ENCODE measurements around the gene ARHGEF17. TPM values are rescaled to one million over a fixed set of nuclear protein-coding genes. Genes with fewer than 3 reads are reported as not detected.

Gene ARHGEF17
- total RNA-seq, 1 donor from 2014 or later: 43.3 TPM

GRCh38 chr11:73355109-73355508 is 47.0 kb downstream of the ARHGEF17 start:
- H3K4me3 Mint-ChIP-seq (ENCODE audit: unreplicated experiment): no peak overlapping the region
- no peaks in the 10 kb centered on the region for H3K9me3 Mint-ChIP-seq (ENCODE audit: unreplicated experiment)
- no peak overlapping the region for H3K27ac Mint-ChIP-seq (ENCODE audit: unreplicated experiment)
- no peak for TF ChIP-seq CTCF (IDR thresholded peaks at IDR 0.05; ENCODE audit: partially characterized antibody, unreplicated experiment)
- DNase-seq: no peak
- no peaks in the 10 kb centered on the region for H3K36me3 Mint-ChIP-seq (ENCODE audit: unreplicated experiment)
- peaks cover 7% of the 10 kb centered on the region for H3K27me3 Mint-ChIP-seq (ENCODE audit: unreplicated experiment)
- peaks cover 5% of the 10 kb centered on the region for H3K4me1 Mint-ChIP-seq (ENCODE audit: low read depth, unreplicated experiment)

- TF ChIP-seq CTCF (IDR thresholded peaks at IDR 0.05; ENCODE audit: partially characterized antibody, unreplicated experiment): no peak
- Mint-ChIP-seq H3K27ac (ENCODE audit: unreplicated experiment) (no peak overlapping the region), H3K9me3 (ENCODE audit: unreplicated experiment) (no peaks in the 10 kb centered on the region), H3K4me3 (ENCODE audit: unreplicated experiment) (no peak overlapping the region), H3K27me3 (ENCODE audit: unreplicated experiment) (peaks cover 12% of the 10 kb centered on the region), H3K4me1 (ENCODE audit: low read depth, unreplicated experiment) (peaks cover 8% of the 10 kb centered on the region), H3K36me3 (ENCODE audit: unreplicated experiment) (no peaks in the 10 kb centered on the region)
- no peak for DNase-seq
Observed at GRCh38 chr11:73356979-73357860, 49.1 kb downstream of the ARHGEF17 start.

- Mint-ChIP-seq H3K27ac (ENCODE audit: unreplicated experiment) (no peak overlapping the region), H3K27me3 (ENCODE audit: unreplicated experiment) (peaks cover 15% of the 10 kb centered on the region), H3K4me3 (ENCODE audit: unreplicated experiment) (no peak overlapping the region), H3K9me3 (ENCODE audit: unreplicated experiment) (no peaks in the 10 kb centered on the region), H3K4me1 (ENCODE audit: low read depth, unreplicated experiment) (peaks cover 8% of the 10 kb centered on the region), H3K36me3 (ENCODE audit: unreplicated experiment) (no peaks in the 10 kb centered on the region)
- no peak for TF ChIP-seq CTCF (IDR thresholded peaks at IDR 0.05; ENCODE audit: partially characterized antibody, unreplicated experiment)
- DNase-seq: no peak
Observed at GRCh38 chr11:73358071-73358470, 50.0 kb downstream of the ARHGEF17 start.

GRCh38 chr11:73359341-73359740 is 51.3 kb downstream of the ARHGEF17 start:
- no peak for DNase-seq
- no peak overlapping the region for H3K27ac Mint-ChIP-seq (ENCODE audit: unreplicated experiment)
- peaks cover 11% of the 10 kb centered on the region for H3K27me3 Mint-ChIP-seq (ENCODE audit: unreplicated experiment)
- H3K36me3 Mint-ChIP-seq (ENCODE audit: unreplicated experiment): no peaks in the 10 kb centered on the region
- peaks cover 8% of the 10 kb centered on the region for H3K4me1 Mint-ChIP-seq (ENCODE audit: low read depth, unreplicated experiment)
- H3K4me3 Mint-ChIP-seq (ENCODE audit: unreplicated experiment): no peak overlapping the region
- TF ChIP-seq CTCF (IDR thresholded peaks at IDR 0.05; ENCODE audit: partially characterized antibody, unreplicated experiment): no peak
- H3K9me3 Mint-ChIP-seq (ENCODE audit: unreplicated experiment): no peaks in the 10 kb centered on the region

All from glutamatergic neuron (in vitro differentiated cells).